ENCODE data around the gene OR5K2. TPM values are rescaled to one million over a fixed set of nuclear protein-coding genes. Genes with fewer than 3 reads are reported as not detected.
A peak's percentile ranks its signal among the peaks of the same experiment; 100 is the strongest.

OR5K2 gene
- total and polyA plus RNA-seq, 2 donors: not detected

- H3K4me1 ChIP-seq (ENCODE audit: insufficient read depth): no peaks in the 10 kb centered on the region
- 95% methylated on average over 2 of the region's 2 CpGs for WGBS
- H3K27ac ChIP-seq (ENCODE audit: low read depth): no peak overlapping the region
- no peak for DNase-seq (ENCODE audit: extremely low spot score)
- no peak overlapping the region for H3K4me3 ChIP-seq (ENCODE audit: low read depth, low read length)
- no peaks in the 10 kb centered on the region for H3K36me3 ChIP-seq (ENCODE audit: insufficient read depth)
These were observed 11.1 kb downstream of the OR5K2 start for GRCh38 chr3:98508582-98508981.

- no peak overlapping the region for H3K4me3 ChIP-seq (ENCODE audit: low read depth, low read length)
- 84% methylated on average over 4 of the region's 4 CpGs for WGBS
- no peak overlapping the region for H3K27ac ChIP-seq (ENCODE audit: low read depth)
- DNase-seq (ENCODE audit: extremely low spot score): no peak
- no peaks in the 10 kb centered on the region for H3K36me3 ChIP-seq (ENCODE audit: insufficient read depth)
- no peaks in the 10 kb centered on the region for H3K4me1 ChIP-seq (ENCODE audit: insufficient read depth)
These were observed 15.1 kb downstream of the OR5K2 start for GRCh38 chr3:98512576-98512975.

- Histone ChIP-seq H3K27ac (ENCODE audit: low read depth) (no peak overlapping the region), H3K4me3 (ENCODE audit: low read depth, low read length) (no peak overlapping the region), H3K4me1 (ENCODE audit: insufficient read depth) (no peaks in the 10 kb centered on the region), H3K36me3 (ENCODE audit: insufficient read depth) (no peaks in the 10 kb centered on the region)
- 70% methylated on average over 4 of the region's 4 CpGs for WGBS
- no peak for DNase-seq (ENCODE audit: extremely low spot score)
These were observed 15.6 kb downstream of the OR5K2 start for GRCh38 chr3:98513091-98513511.

DNA sequence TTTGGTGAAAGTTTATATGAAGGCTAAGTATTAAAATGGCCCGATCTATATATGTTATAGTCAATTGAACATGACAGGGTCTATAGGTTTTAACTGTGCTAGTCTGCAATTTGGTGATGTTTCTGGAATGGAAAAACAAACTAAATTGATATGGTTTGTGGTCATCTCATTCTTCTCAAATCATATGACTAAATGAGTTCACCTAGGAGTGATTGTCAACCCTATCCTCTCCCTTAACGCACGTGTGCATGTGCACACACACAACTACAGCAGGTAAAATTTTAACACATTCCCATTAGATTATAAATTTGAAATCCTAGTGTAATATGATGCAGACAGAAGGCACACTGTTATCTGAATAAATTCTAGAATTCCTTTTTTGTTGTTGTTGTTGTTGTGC lies 16.3 kb downstream of the OR5K2 start:
- no peaks in the 10 kb centered on the region for H3K4me1 ChIP-seq (ENCODE audit: insufficient read depth)
- WGBS: 95% methylated on average over 3 of the region's 3 CpGs
- H3K27ac ChIP-seq (ENCODE audit: low read depth): no peak overlapping the region
- no peak for DNase-seq (ENCODE audit: extremely low spot score)
- H3K4me3 ChIP-seq (ENCODE audit: low read depth, low read length): no peak overlapping the region
- H3K36me3 ChIP-seq (ENCODE audit: insufficient read depth): no peaks in the 10 kb centered on the region

DNA sequence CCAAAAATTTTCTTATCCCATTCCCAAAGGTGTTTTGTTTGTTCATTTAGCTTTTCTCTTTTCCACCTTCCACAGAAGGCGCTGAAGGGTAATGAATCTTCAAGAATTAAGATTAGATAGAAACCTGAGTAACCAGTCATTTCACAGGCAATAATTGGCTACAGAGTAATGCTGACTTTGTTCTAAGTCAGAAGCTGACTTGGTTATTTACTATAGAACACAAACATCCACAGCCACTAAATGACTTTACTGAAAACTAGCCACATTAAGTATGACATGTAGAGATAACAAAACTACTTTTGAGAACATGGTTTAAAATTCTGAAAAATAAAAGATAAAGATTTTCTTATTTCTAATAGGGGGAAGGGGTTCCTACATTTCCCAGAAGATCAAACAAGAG lies 17.5 kb downstream of the OR5K2 start:
- no peak overlapping the region for H3K4me3 ChIP-seq (ENCODE audit: low read depth, low read length)
- DNase-seq (ENCODE audit: extremely low spot score): no peak
- no peak overlapping the region for H3K27ac ChIP-seq (ENCODE audit: low read depth)
- peaks cover 2% of the 10 kb centered on the region for H3K4me1 ChIP-seq (ENCODE audit: insufficient read depth)
- H3K36me3 ChIP-seq (ENCODE audit: insufficient read depth): no peaks in the 10 kb centered on the region
- 100% methylated on average over 1 of the region's 1 CpG for WGBS

DNA sequence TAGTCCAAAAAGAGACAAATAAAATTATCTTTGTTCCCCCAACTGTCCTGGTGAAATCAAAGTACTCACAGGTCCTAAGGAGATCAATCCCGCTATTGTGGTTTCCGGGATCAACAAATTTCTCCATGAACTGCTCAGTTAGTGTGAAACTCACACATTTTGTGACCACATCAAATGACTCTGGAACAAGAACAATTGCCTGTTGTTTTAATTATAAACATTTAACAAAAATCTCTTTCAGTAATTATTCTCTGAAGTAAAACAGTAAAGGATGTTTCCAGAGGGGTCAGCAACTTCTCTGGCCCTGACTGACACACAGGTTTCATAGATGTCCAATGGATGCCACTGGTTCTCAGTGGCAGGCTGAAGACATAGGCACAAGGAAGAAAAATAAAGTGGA lies 21.3 kb downstream of the OR5K2 start:
- Histone ChIP-seq H3K36me3 (ENCODE audit: insufficient read depth) (no peaks in the 10 kb centered on the region), H3K27ac (ENCODE audit: low read depth) (no peak overlapping the region), H3K4me3 (ENCODE audit: low read depth, low read length) (no peak overlapping the region), H3K4me1 (ENCODE audit: insufficient read depth) (peaks cover 2% of the 10 kb centered on the region)
- 95% methylated on average over 2 of the region's 2 CpGs for WGBS
- DNase-seq (ENCODE audit: extremely low spot score): no peak

- H3K36me3 ChIP-seq (ENCODE audit: insufficient read depth): no peaks in the 10 kb centered on the region
- WGBS: 94% methylated on average over 1 of the region's 1 CpG
- peaks cover 2% of the 10 kb centered on the region for H3K4me1 ChIP-seq (ENCODE audit: insufficient read depth)
- no peak overlapping the region for H3K4me3 ChIP-seq (ENCODE audit: low read depth, low read length)
- no peak overlapping the region for H3K27ac ChIP-seq (ENCODE audit: low read depth)
- DNase-seq (ENCODE audit: extremely low spot score): no peak
These were observed 21.9 kb downstream of the OR5K2 start for GRCh38 chr3:98519351-98519750.

DNA sequence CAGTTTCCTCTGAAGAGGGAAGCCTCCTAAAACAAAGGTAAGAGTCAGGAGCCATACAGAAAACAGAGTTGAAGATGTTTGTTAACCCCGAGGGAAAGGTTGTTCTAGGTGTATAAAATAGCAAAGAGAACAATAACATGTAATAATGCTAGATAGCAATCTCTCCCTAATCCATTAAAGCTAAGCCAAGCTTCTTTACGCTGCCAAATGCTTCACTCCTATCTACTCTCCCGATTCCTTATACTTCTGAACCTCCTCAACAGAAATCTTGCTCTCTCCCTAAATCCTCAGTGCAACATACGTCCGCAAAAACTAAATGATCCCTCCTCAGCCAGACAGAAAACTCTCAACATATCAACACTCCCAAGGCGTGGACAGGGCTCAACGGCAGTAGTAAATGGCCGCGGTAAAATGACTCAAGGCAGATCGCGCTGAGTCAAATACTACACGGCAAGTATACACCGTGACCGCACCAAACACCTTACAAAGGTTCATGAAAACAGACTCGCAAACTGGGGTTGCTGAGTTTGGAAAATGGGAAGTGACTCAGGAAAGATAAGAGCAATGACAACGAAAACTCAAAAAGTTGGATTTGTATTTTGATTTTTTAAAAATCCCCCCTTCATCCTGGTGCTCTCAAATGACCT lies 24.5 kb downstream of the OR5K2 start:
- Histone ChIP-seq H3K36me3 (ENCODE audit: insufficient read depth) (no peaks in the 10 kb centered on the region), H3K27ac (ENCODE audit: low read depth) (peak overlapping the region; percentile 96), H3K4me3 (ENCODE audit: low read depth, low read length) (peak overlapping the region; percentile 75), H3K4me1 (ENCODE audit: insufficient read depth) (peaks cover 2% of the 10 kb centered on the region)
- under 1% methylated on average over 16 of the region's 16 CpGs for WGBS
- peak; percentile 66 for DNase-seq (ENCODE audit: extremely low spot score)

GRCh38 chr3:98522544-98523281 lies 25.2 kb downstream of the OR5K2 start, which contains the start of gene CLDND1:
Gene CLDND1 (minus strand): TSS chr3:98522902. CDS start chr3:98521424, 1,478 bp downstream.
- Histone ChIP-seq H3K4me3 (ENCODE audit: low read depth, low read length) (peak within 1 kb of the TSS; percentile 75), H3K4me1 (ENCODE audit: insufficient read depth) (peaks cover 2% of the 10 kb centered on the region), H3K36me3 (ENCODE audit: insufficient read depth) (no peaks in the 10 kb centered on the region), H3K27ac (ENCODE audit: low read depth) (peak within 1 kb of the TSS; percentile 96)
- WGBS: under 1% methylated on average over 63 of the region's 63 CpGs
- DNase-seq (ENCODE audit: extremely low spot score): peak; percentile 91

DNA sequence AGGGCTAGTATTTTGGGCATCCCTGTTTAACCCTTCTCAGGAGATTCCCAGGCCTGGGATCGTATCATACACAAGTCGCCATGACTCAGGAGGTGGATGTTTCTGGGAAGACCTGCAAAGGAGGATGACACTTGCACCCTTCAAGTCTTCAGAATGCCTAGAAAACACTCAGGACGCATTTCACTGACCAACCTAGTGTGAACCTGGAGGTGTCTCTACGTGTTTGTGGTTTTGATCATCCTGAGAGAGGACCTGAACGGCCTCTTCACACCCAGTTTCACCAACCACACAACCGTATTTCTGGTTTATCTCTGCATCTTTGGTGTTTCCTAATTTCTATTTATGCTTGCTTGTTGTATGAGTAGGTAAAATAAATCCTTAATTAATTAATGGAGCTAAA lies 28.0 kb downstream of the OR5K2 start:
- 85% methylated on average over 6 of the region's 6 CpGs for WGBS
- Histone ChIP-seq H3K4me3 (ENCODE audit: low read depth, low read length) (no peak overlapping the region), H3K36me3 (ENCODE audit: insufficient read depth) (no peaks in the 10 kb centered on the region), H3K27ac (ENCODE audit: low read depth) (no peak overlapping the region), H3K4me1 (ENCODE audit: insufficient read depth) (no peaks in the 10 kb centered on the region)
- no peak for DNase-seq (ENCODE audit: extremely low spot score)

GRCh38 chr3:98528474-98529346 lies 31.2 kb downstream of the OR5K2 start:
- Histone ChIP-seq H3K4me1 (ENCODE audit: insufficient read depth) (no peaks in the 10 kb centered on the region), H3K36me3 (ENCODE audit: insufficient read depth) (no peaks in the 10 kb centered on the region), H3K27ac (ENCODE audit: low read depth) (no peak overlapping the region), H3K4me3 (ENCODE audit: low read depth, low read length) (no peak overlapping the region)
- DNase-seq (ENCODE audit: extremely low spot score): no peak
- WGBS: 39% methylated on average over 4 of the region's 4 CpGs

DNA sequence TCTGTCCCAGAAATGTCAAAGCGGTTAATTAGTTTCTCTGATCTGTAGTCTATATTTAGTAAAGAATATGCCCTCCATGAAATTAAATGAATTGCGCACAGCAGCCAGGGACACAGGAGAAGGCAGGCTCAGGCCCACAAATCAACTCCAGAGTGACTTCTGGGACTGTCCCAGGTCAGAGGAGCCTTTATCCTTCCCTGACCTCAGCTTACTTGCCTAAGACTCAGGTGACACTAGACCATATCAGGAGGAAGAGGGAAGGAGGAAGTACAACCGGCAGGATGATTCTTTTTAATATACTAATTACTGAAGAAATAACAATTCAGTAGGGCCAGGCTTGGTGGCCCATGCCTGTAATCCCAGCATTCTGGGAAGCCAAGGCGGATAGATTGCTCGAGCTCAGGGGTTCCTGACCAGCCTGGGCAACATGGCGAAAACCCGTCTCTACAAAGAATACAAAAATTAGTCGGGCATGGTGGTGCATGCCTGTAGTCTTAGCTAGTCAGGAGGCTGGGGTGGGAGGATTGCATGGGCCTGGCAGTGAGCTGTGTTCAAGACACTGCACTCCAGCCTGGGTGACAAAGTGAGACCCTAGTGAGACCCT lies 32.5 kb downstream of the OR5K2 start:
- Histone ChIP-seq H3K27ac (ENCODE audit: low read depth) (no peak overlapping the region), H3K36me3 (ENCODE audit: insufficient read depth) (no peaks in the 10 kb centered on the region), H3K4me1 (ENCODE audit: insufficient read depth) (no peaks in the 10 kb centered on the region), H3K4me3 (ENCODE audit: low read depth, low read length) (no peak overlapping the region)
- DNase-seq (ENCODE audit: extremely low spot score): no peak
- WGBS: 89% methylated on average over 8 of the region's 8 CpGs

GRCh38 chr3:98530676-98531075 lies 33.2 kb downstream of the OR5K2 start:
- no peak overlapping the region for H3K4me3 ChIP-seq (ENCODE audit: low read depth, low read length)
- no peaks in the 10 kb centered on the region for H3K4me1 ChIP-seq (ENCODE audit: insufficient read depth)
- no peak overlapping the region for H3K27ac ChIP-seq (ENCODE audit: low read depth)
- DNase-seq (ENCODE audit: extremely low spot score): no peak
- 85% methylated on average over 2 of the region's 2 CpGs for WGBS
- no peaks in the 10 kb centered on the region for H3K36me3 ChIP-seq (ENCODE audit: insufficient read depth)

All from urinary bladder (tissue), 4 donors.